Activated CD4-positive, alpha-beta T cell treated with anti-CD3 and anti-CD28 coated beads for 36 hours (primary cell): Measurements from ENCODE around the gene JMJD4. TPM values are rescaled to one million over a fixed set of nuclear protein-coding genes. Genes with fewer than 3 reads are reported as not detected.

ENCODE experiments used
- ATAC-seq: fragments of 200-7000 bp; cut with Tn5 transposase; one replicate; pipeline ENCODE4 v1.10.0; 2021; ENCODE audit warnings: mild to moderate bottlenecking, moderate library complexity
- CTCF ChIA-PET: fragments of 350-600 bp; sonication (Branson Sonifier 250); formaldehyde crosslinking; loops from one replicate; lab custom pipeline; 2021; ENCODE audit warnings: antibody characterized with exemption; lab: Charles Lee
- POLR2A ChIA-PET: fragments of 350-600 bp; sonication (Branson Sonifier 250); formaldehyde crosslinking; loops from one replicate; lab custom pipeline; 2021; ENCODE audit warnings: antibody characterized with exemption, inconsistent platforms; lab: Charles Lee
- DNase-seq: peaks from one replicate; pipeline ENCODE4 v3.0.0-alpha.2; 2020
- H3K27ac Mint-ChIP-seq: one replicate; pipeline ENCODE4 v1.8.0; 2021; ENCODE audit warnings: mixed read lengths
- H3K27me3 Mint-ChIP-seq: one replicate; pipeline ENCODE4 v1.8.0; 2021; ENCODE audit warnings: mixed read lengths
- H3K36me3 Mint-ChIP-seq: one replicate; pipeline ENCODE4 v1.8.0; 2021; ENCODE audit warnings: low read depth, mixed read lengths
- H3K4me1 Mint-ChIP-seq: one replicate; pipeline ENCODE4 v1.8.0; 2021; ENCODE audit warnings: mixed read lengths
- H3K4me3 Mint-ChIP-seq: one replicate; pipeline ENCODE4 v1.8.0; 2021; ENCODE audit warnings: mild to moderate bottlenecking, moderate library complexity, mixed read lengths
- H3K9me3 Mint-ChIP-seq: one replicate; pipeline ENCODE4 v1.8.0; 2021; ENCODE audit warnings: low read depth, mixed read lengths
- intact Hi-C, 2 experiments: fragments of 100-400 bp; cut with DNase I in 1 of 2; cut with micrococcal nuclease in 1 of 2; formaldehyde crosslinking; loops; one replicate each; pipeline versions ENCODE4 v1.14.2 to v1.15.1; 2022 to 2024; cut with DNase I, micrococcal nuclease
- total RNA-seq, 2 experiments: library from RNA; stranded (reverse); gene quantifications; one replicate each; pipeline ENCODE4 v1.2.3, GENCODE V29; 2021

Gene JMJD4
- total RNA-seq, 2 experiments from 2014 or later: 14.4 to 18.1 TPM

DNA sequence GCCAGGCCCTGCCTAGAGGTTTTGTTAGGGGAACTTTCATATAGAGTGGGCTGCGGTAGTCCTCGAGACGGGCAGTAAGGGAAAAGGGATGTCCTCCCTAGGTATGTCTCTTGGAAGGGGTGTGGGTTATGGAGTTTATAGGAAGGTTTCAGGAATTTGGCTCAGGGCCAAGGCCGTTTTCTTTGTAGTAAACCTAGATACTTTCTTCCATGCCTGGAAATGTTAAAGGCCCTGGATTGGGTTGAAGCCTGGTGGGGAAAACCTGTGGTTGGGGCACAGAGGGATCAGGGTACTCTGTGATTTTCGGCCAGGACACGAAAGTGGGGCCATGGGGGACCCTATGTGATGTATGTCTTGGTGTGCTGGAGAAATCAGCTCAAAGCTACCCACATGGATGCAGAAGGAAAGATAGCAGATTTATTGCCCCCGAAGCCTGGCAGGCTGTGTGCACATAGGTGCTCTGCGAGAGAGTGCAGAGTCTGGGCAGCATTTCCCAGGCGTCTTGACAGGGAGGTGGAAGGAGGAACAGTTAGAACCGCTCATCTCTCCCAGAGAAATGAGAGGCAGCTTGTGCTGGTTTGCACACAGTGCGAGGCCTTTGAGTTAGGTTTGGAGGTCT lies 1.8 kb upstream of the JMJD4 start:
- no peak for ATAC-seq
- Mint-ChIP-seq H3K27me3 (no peaks in the 10 kb centered on the region), H3K27ac (no peak overlapping the region), H3K36me3 (peaks cover 11% of the 10 kb centered on the region), H3K4me3 (peak overlapping the region; percentile 51), H3K9me3 (no peaks in the 10 kb centered on the region), H3K4me1 (peaks cover 29% of the 10 kb centered on the region)
- ChIA-PET CTCF (no interaction called here), POLR2A (no interaction called here)
- intact Hi-C loops: loop anchor here (10.0 kb wide), 4 partner anchors 48 to 852 kb away; partner anchors contain the start of gene ZNF678 (in 1 of the 2)
- DNase-seq: no peak

- peaks cover 11% of the 10 kb centered on the region for H3K36me3 Mint-ChIP-seq
- POLR2A ChIA-PET: no interaction called here
- CTCF ChIA-PET: interaction anchor here (0.6 to 1.7 kb wide), 2 partner anchors 218 to 275 kb away, joined by 3 to 6 read pairs; no protein-coding TSS in a partner anchor
These were observed 610 bp upstream of the JMJD4 start for GRCh38 chr1:227735539-227736285.

GRCh38 chr1:227734546-227734855 lies 601 bp downstream of the JMJD4 start:
- Mint-ChIP-seq H3K27me3 (no peaks in the 10 kb centered on the region), H3K4me1 (peaks cover 26% of the 10 kb centered on the region), H3K36me3 (peaks cover 11% of the 10 kb centered on the region), H3K9me3 (no peaks in the 10 kb centered on the region), H3K4me3 (peak overlapping the region; percentile 89), H3K27ac (peak overlapping the region; percentile 86)
- POLR2A ChIA-PET: interaction anchor here (0.6 kb wide), 2 partner anchors 200 to 724 kb away, joined by 3 to 6 read pairs; no protein-coding TSS in a partner anchor
- peak; percentile 32 for DNase-seq
- intact Hi-C loops: loop anchor here (2.0 to 10.0 kb wide), 6 partner anchors 50 to 850 kb away; partner anchors contain the start of genes C1orf35 (in 1 of the 2), TRIM11 (in 1 of the 2) and ZNF678 (in 1 of the 2)
- no peak for ATAC-seq
- CTCF ChIA-PET: interaction anchor here (0.7 to 1.7 kb wide), 2 partner anchors 219 to 1137 kb away, joined by 3 to 6 read pairs; no protein-coding TSS in a partner anchor

More at GRCh38 chr1:227735539-227736285, 610 bp upstream of the JMJD4 start:
- Mint-ChIP-seq H3K27ac (peak overlapping the region; percentile 80), H3K27me3 (no peaks in the 10 kb centered on the region), H3K9me3 (no peaks in the 10 kb centered on the region), H3K4me1 (peaks cover 22% of the 10 kb centered on the region), H3K4me3 (peak overlapping the region; percentile 89)
- DNase-seq (no peak), ATAC-seq (no peak)
- intact Hi-C loops: loop anchor here (1.0 to 10.0 kb wide), 12 partner anchors 27 to 851 kb away; partner anchors contain the start of genes ZNF678 (in 2 of the 2), ARF1 (in 1 of the 2), C1orf35 (in 1 of the 2) and TRIM11 (in 1 of the 2)

- POLR2A ChIA-PET: interaction anchor here (0.6 kb wide), 2 partner anchors 28 to 201 kb away, joined by 3 to 4 read pairs; no protein-coding TSS in a partner anchor
- no peak for DNase-seq
These were observed 1.2 kb downstream of the JMJD4 start for GRCh38 chr1:227733751-227734545.

GRCh38 chr1:227733309-227733705 lies 1.8 kb downstream of the JMJD4 start:
- ATAC-seq: no peak
- ChIA-PET POLR2A (no interaction called here), CTCF (no interaction called here)
- peaks cover 11% of the 10 kb centered on the region for H3K36me3 Mint-ChIP-seq
- peaks cover 32% of the 10 kb centered on the region for H3K4me1 Mint-ChIP-seq
- intact Hi-C loops: loop anchor here (10.0 kb wide), 4 partner anchors 51 to 849 kb away; partner anchors contain the start of gene ZNF678 (in 1 of the 2)
- no peaks in the 10 kb centered on the region for H3K9me3 Mint-ChIP-seq
- no peak overlapping the region for H3K27ac Mint-ChIP-seq
- no peak for DNase-seq
- no peaks in the 10 kb centered on the region for H3K27me3 Mint-ChIP-seq
- H3K4me3 Mint-ChIP-seq: peak overlapping the region; percentile 89

More at GRCh38 chr1:227733751-227734545, 1.2 kb downstream of the JMJD4 start:
- peaks cover 29% of the 10 kb centered on the region for H3K4me1 Mint-ChIP-seq
- peak overlapping the region; percentile 89 for H3K4me3 Mint-ChIP-seq
- no peak for ATAC-seq
- peaks cover 11% of the 10 kb centered on the region for H3K36me3 Mint-ChIP-seq
- H3K9me3 Mint-ChIP-seq: no peaks in the 10 kb centered on the region
- no peaks in the 10 kb centered on the region for H3K27me3 Mint-ChIP-seq
- intact Hi-C loops: loop anchor here (2.0 to 10.0 kb wide), 6 partner anchors 51 to 849 kb away; partner anchors contain the start of genes C1orf35 (in 1 of the 2), TRIM11 (in 1 of the 2) and ZNF678 (in 1 of the 2)
- CTCF ChIA-PET: interaction anchor here (0.7 to 1.7 kb wide), 2 partner anchors 220 to 1137 kb away, joined by 3 to 6 read pairs; no protein-coding TSS in a partner anchor
- peak overlapping the region; percentile 86 for H3K27ac Mint-ChIP-seq

DNA sequence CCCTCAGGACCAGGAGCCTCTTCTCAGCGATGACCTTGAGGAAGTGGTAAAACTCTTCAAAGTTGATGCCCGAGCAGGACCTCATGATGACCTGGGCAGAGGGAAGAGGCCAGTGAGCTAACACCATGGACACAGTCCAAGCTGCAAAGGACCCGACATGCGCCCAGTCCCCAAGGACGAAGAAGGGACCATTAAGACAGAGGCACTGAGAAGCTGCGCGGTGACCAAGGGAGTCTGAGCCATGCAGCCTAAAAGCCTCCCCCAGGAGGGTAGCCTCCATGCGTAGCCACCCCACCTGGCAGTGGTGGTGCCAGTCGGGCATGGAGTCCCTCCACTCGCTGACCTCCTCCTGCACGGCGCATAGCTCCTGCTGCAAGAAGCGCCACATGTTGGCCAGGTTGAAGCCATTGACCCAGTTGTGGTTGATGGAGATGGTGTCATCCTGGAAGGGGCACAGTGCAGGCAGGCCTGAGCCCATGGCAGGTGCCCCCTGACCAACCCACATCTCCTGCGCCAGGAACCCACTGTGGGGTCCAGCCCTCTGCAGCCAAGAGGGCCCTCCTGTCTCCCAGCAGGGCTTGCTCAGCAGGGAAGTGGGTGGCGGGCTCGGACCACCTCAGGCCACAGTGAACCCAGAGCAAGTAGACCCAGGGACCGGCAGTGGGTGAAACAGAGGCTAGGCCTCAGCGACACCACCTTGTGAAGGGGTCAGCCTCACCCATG lies 2.4 kb downstream of the JMJD4 start:
- ATAC-seq (no peak), DNase-seq (no peak)
- peak overlapping the region; percentile 7 for H3K4me3 Mint-ChIP-seq
- CTCF ChIA-PET: no interaction called here
- no peaks in the 10 kb centered on the region for H3K9me3 Mint-ChIP-seq
- POLR2A ChIA-PET: no interaction called here
- no peak overlapping the region for H3K27ac Mint-ChIP-seq
- intact Hi-C loops: loop anchor here (10.0 kb wide), 4 partner anchors 52 to 848 kb away; partner anchors contain the start of gene ZNF678 (in 1 of the 2)
- peaks cover 11% of the 10 kb centered on the region for H3K36me3 Mint-ChIP-seq
- peaks cover 35% of the 10 kb centered on the region for H3K4me1 Mint-ChIP-seq
- no peaks in the 10 kb centered on the region for H3K27me3 Mint-ChIP-seq

GRCh38 chr1:227731696-227732585 lies 3.2 kb downstream of the JMJD4 start:
- DNase-seq (no peak), ATAC-seq (no peak)
- Mint-ChIP-seq H3K27me3 (no peaks in the 10 kb centered on the region), H3K4me1 (peaks cover 30% of the 10 kb centered on the region), H3K36me3 (peaks cover 11% of the 10 kb centered on the region), H3K4me3 (no peak overlapping the region), H3K9me3 (no peaks in the 10 kb centered on the region), H3K27ac (no peak overlapping the region)
- intact Hi-C loops: loop anchor here (10.0 kb wide), 4 partner anchors 53 to 847 kb away; partner anchors contain the start of gene ZNF678 (in 1 of the 2)
- CTCF ChIA-PET: no interaction called here
- POLR2A ChIA-PET: no interaction called here

GRCh38 chr1:227731241-227731677 lies 3.8 kb downstream of the JMJD4 start:
- CTCF ChIA-PET: no interaction called here
- intact Hi-C loops: loop anchor here (10.0 kb wide), 4 partner anchors 54 to 846 kb away; partner anchors contain the start of gene ZNF678 (in 1 of the 2)
- ATAC-seq (no peak), DNase-seq (no peak)
- H3K36me3 Mint-ChIP-seq: peaks cover 11% of the 10 kb centered on the region
- POLR2A ChIA-PET: no interaction called here
- peaks cover 27% of the 10 kb centered on the region for H3K4me1 Mint-ChIP-seq
- H3K27ac Mint-ChIP-seq: no peak overlapping the region
- no peak overlapping the region for H3K4me3 Mint-ChIP-seq
- H3K9me3 Mint-ChIP-seq: no peaks in the 10 kb centered on the region
- H3K27me3 Mint-ChIP-seq: no peaks in the 10 kb centered on the region

GRCh38 chr1:227730630-227731151 lies 4.4 kb downstream of the JMJD4 start:
- Mint-ChIP-seq H3K9me3 (no peaks in the 10 kb centered on the region), H3K27me3 (no peaks in the 10 kb centered on the region), H3K4me1 (peaks cover 22% of the 10 kb centered on the region), H3K4me3 (no peak overlapping the region), H3K36me3 (peaks cover 11% of the 10 kb centered on the region), H3K27ac (no peak overlapping the region)
- intact Hi-C loops: loop anchor here (10.0 kb wide), 4 partner anchors 54 to 846 kb away; partner anchors contain the start of gene ZNF678 (in 1 of the 2)
- CTCF ChIA-PET: interaction anchor here (1.0 to 1.3 kb wide), 3 partner anchors 19 to 43 kb away, joined by 3 to 4 read pairs (median 3); no protein-coding TSS in a partner anchor
- POLR2A ChIA-PET: interaction anchor here (0.6 to 0.7 kb wide), 2 partner anchors 188 to 403 kb away, joined by 3 to 4 read pairs; no protein-coding TSS in a partner anchor
- no peak for DNase-seq
- no peak for ATAC-seq
